ENCODE data around the gene ST6GALNAC6.

DNA sequence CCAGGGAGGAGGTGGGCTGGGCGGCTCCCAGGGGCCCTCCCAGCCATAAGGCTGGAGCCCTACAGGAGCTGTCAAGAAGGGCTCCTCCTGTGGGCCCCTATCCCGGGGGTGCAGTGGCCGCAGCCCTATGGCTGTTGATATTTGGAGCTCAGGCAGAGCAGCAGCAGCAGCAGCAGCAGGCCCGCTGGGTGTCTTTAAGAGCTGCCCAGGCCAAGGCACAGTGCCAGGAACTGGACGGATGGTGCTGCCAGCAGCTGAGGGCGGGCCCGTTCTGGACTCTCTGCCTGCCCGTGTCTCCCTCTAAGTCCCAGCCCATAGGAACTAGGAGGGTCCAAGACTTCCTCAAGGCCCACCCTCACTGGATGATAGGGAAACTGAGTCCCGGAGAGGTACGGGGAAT lies 25.5 kb downstream of the ST6GALNAC6 start:
- TF ChIP-seq, protein P1, sequence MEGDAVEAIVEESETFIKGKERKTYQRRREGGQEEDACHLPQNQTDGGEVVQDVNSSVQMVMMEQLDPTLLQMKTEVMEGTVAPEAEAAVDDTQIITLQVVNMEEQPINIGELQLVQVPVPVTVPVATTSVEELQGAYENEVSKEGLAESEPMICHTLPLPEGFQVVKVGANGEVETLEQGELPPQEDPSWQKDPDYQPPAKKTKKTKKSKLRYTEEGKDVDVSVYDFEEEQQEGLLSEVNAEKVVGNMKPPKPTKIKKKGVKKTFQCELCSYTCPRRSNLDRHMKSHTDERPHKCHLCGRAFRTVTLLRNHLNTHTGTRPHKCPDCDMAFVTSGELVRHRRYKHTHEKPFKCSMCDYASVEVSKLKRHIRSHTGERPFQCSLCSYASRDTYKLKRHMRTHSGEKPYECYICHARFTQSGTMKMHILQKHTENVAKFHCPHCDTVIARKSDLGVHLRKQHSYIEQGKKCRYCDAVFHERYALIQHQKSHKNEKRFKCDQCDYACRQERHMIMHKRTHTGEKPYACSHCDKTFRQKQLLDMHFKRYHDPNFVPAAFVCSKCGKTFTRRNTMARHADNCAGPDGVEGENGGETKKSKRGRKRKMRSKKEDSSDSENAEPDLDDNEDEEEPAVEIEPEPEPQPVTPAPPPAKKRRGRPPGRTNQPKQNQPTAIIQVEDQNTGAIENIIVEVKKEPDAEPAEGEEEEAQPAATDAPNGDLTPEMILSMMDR (IDR thresholded peaks at IDR 0.05) = no peak
- peak; percentile 45 for TF ChIP-seq POLR2AphosphoS5 (IDR thresholded peaks at IDR 0.05)
